Hepatocyte (in vitro differentiated cells): ENCODE results near the gene COPS6. TPM values are rescaled to one million over a fixed set of nuclear protein-coding genes. Genes with fewer than 3 reads are reported as not detected.

ENCODE experiments used
- DNase-seq: peaks from one replicate; pipeline ENCODE4 v3.0.0-alpha.2; 2016; ENCODE audit warnings: low spot score
- H2AFZ ChIP-seq: fragments of 200-600 bp; sonication (generic); 2 replicates; pipeline ENCODE4 v1.6.0; 2016; ENCODE audit warnings: antibody characterized with exemption, mild to moderate bottlenecking
- H3K27ac ChIP-seq: fragments of 200-600 bp; sonication (generic); 2 replicates; pipeline ENCODE4 v1.5.1; 2016; ENCODE audit warnings: mild to moderate bottlenecking
- H3K27me3 ChIP-seq: fragments of 200-600 bp; sonication (generic); 2 replicates; pipeline ENCODE4 v1.6.1; 2016
- H3K36me3 ChIP-seq: fragments of 200-600 bp; sonication (generic); replicated peaks from 2 replicates; pipeline ENCODE4 v1.5.1; 2016; ENCODE audit warnings: low read depth; ENCODE audit not compliant: insufficient read depth
- H3K4me1 ChIP-seq: fragments of 200-600 bp; sonication (generic); 2 replicates; pipeline ENCODE4 v1.5.1; 2016; ENCODE audit warnings: mild to moderate bottlenecking, moderate library complexity; ENCODE audit not compliant: insufficient read depth
- H3K4me2 ChIP-seq: fragments of 200-600 bp; sonication (generic); 2 replicates; pipeline ENCODE4 v1.6.0; 2016
- H3K4me3 ChIP-seq: fragments of 200-600 bp; sonication (generic); 2 replicates; pipeline ENCODE4 v1.5.1; 2016; ENCODE audit warnings: mild to moderate bottlenecking
- H3K79me2 ChIP-seq: fragments of 200-600 bp; sonication (generic); 2 replicates; pipeline ENCODE4 v1.6.0; 2017; ENCODE audit warnings: mild to moderate bottlenecking
- H3K9me2 ChIP-seq: fragments of 200-600 bp; sonication (generic); replicated peaks from 2 replicates; pipeline ENCODE4 v1.6.0; 2017; ENCODE audit warnings: mild to moderate bottlenecking; ENCODE audit not compliant: insufficient read depth
- H3K9me3 ChIP-seq: fragments of 200-600 bp; sonication (generic); 2 replicates; pipeline ENCODE4 v1.5.1; 2016; ENCODE audit warnings: low read depth, mild to moderate bottlenecking
- H4K20me1 ChIP-seq: fragments of 200-600 bp; sonication (generic); 2 replicates; pipeline ENCODE4 v1.6.0; 2016; ENCODE audit warnings: mild to moderate bottlenecking; ENCODE audit not compliant: insufficient read depth, poor library complexity, severe bottlenecking
- EZH2 ChIP-seq: fragments of 200-600 bp; sonication (generic); IDR thresholded peaks from 2 replicates; pipeline ENCODE4 v1.6.1; 2016; ENCODE audit warnings: antibody characterized with exemption, mild to moderate bottlenecking, borderline replicate concordance
- EZH2phosphoT487 ChIP-seq: fragments of 200-600 bp; sonication (generic); IDR thresholded peaks from one replicate; pipeline ENCODE4 v1.6.1; 2018; ENCODE audit warnings: antibody characterized with exemption, mild to moderate bottlenecking, low read depth, moderate library complexity; ENCODE audit not compliant: unreplicated experiment, severe bottlenecking
- WGBS: methylation state at CpG from one replicate; pipeline ENCODE4 v1.1.6; 2016; ENCODE audit warnings: low lambda C conversion rate; ENCODE audit errors: missing lambda C conversion rate; 5-methylcytosine and 5-hydroxymethylcytosine counted together
- polyA plus RNA-seq: library from polyadenylated mRNA; unstranded; fragments of >200 nt; fragmentation: Nextera tagmentation; extraction: Ambion mirVana; gene quantifications from 2 replicates; pipeline ENCODE4 v1.2.1, GENCODE V29; 2016
- total RNA-seq: library from RNA; depleted of rRNA; stranded (reverse); fragments of >200 nt; gene quantifications from 2 replicates; pipeline ENCODE4 v1.2.3, GENCODE V29; 2014
- TF ChIP-seq, protein P1 (sequence below): fragments of 200-600 bp; sonication (generic); IDR thresholded peaks from 2 replicates; pipeline ENCODE4 v1.5.1; 2016; ENCODE audit warnings: antibody characterized with exemption, mild to moderate bottlenecking; ENCODE audit not compliant: poor library complexity

COPS6 gene
- total and polyA plus RNA-seq, 2 experiments from 2014 or later = 41.9 to 163 TPM

GRCh38 chr7:100118388-100119071, 29.8 kb downstream of the COPS6 start:
- H3K4me1 ChIP-seq = peaks cover 12% of the 10 kb centered on the region
- peaks cover 25% of the 10 kb centered on the region for H3K79me2 ChIP-seq
- peak overlapping the region; percentile 47 for H2AFZ ChIP-seq
- peak; percentile 69 for DNase-seq
- H3K9me2 ChIP-seq = no peaks in the 10 kb centered on the region
- peak overlapping the region; percentile 72 for H3K4me2 ChIP-seq
- TF ChIP-seq EZH2phosphoT487 (no peak), EZH2 (no peak)
- TF ChIP-seq, protein P1, sequence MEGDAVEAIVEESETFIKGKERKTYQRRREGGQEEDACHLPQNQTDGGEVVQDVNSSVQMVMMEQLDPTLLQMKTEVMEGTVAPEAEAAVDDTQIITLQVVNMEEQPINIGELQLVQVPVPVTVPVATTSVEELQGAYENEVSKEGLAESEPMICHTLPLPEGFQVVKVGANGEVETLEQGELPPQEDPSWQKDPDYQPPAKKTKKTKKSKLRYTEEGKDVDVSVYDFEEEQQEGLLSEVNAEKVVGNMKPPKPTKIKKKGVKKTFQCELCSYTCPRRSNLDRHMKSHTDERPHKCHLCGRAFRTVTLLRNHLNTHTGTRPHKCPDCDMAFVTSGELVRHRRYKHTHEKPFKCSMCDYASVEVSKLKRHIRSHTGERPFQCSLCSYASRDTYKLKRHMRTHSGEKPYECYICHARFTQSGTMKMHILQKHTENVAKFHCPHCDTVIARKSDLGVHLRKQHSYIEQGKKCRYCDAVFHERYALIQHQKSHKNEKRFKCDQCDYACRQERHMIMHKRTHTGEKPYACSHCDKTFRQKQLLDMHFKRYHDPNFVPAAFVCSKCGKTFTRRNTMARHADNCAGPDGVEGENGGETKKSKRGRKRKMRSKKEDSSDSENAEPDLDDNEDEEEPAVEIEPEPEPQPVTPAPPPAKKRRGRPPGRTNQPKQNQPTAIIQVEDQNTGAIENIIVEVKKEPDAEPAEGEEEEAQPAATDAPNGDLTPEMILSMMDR = no peak
- H3K36me3 ChIP-seq = no peaks in the 10 kb centered on the region
- peak overlapping the region; percentile 85 for H3K4me3 ChIP-seq
- H3K9me3 ChIP-seq = no peaks in the 10 kb centered on the region
- H4K20me1 ChIP-seq = no peaks in the 10 kb centered on the region
- H3K27ac ChIP-seq = peak overlapping the region; percentile 90
- WGBS = 17% methylated on average over 18 of the region's 18 CpGs
- H3K27me3 ChIP-seq = no peaks in the 10 kb centered on the region

- Histone ChIP-seq H3K9me3 (no peaks in the 10 kb centered on the region), H3K9me2 (no peaks in the 10 kb centered on the region), H2AFZ (peak within 1 kb of the TSS; percentile 47), H3K36me3 (no peaks in the 10 kb centered on the region), H3K4me1 (peaks cover 12% of the 10 kb centered on the region), H3K4me2 (peak within 1 kb of the TSS; percentile 72), H4K20me1 (no peaks in the 10 kb centered on the region), H3K4me3 (peak within 1 kb of the TSS; percentile 85), H3K27me3 (no peaks in the 10 kb centered on the region), H3K27ac (peak within 1 kb of the TSS; percentile 90), H3K79me2 (peaks cover 25% of the 10 kb centered on the region)
- DNase-seq = peak; percentile 97
- WGBS = 1% methylated on average over 48 of the region's 49 CpGs
- TF ChIP-seq, protein P1 = no peak
- TF ChIP-seq EZH2phosphoT487 (no peak), EZH2 (no peak)
Measured at GRCh38 chr7:100119072-100119969, 30.6 kb downstream of the COPS6 start, which contains the start of the genes CNPY4 and TAF6. Gene CNPY4, plus strand, starts transcription at chr7:100119634. Its CDS starts 111 bp downstream, at chr7:100119745. Gene TAF6, minus strand, starts transcription at chr7:100119358. Its CDS starts 5,149 bp downstream, at chr7:100114209.

DNA sequence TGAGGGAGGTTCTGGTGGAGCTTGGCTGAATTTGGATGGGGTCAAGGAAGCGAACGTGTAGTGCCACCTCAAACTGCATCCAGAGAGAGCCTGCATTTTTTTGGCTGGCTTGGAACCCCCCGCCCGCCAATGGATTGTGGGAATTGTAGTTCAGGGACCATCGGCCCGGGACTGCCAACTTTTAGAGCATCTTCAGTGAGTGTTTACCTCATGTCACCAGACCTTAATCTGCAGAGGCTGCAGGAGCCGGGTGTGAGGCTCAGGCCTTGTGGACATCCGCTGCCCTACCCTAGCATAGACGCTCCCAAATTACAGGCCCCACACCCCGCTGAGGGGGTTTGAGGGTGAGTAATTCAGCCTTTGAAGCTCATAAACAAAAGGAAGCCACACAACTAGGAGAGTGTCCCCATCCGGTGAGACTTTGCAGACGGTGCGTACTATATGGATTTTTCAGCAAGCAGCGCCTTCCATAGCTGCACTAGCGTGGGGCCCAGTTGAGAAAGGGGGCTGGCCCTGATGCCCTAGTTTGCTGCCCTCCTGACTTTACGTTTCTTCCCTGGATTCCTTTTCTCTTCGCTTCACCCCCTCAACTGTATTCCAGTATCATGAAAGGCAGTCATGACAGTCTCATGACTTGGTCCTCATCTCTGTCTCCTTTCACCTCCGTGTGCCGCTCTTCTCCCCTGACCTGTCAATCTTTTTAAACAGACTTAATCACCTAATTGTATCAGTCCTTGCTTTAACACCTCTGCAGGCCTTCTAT, 31.4 kb downstream of the COPS6 start:
- TF ChIP-seq, protein P1 = no peak
- no peak for TF ChIP-seq EZH2
- no peak for TF ChIP-seq EZH2phosphoT487
- Histone ChIP-seq H3K4me2 (peak overlapping the region; percentile 72), H2AFZ (peak overlapping the region; percentile 47), H3K9me2 (no peaks in the 10 kb centered on the region), H3K4me1 (peaks cover 15% of the 10 kb centered on the region), H4K20me1 (no peaks in the 10 kb centered on the region), H3K27me3 (no peaks in the 10 kb centered on the region), H3K4me3 (peak overlapping the region; percentile 51), H3K79me2 (peaks cover 25% of the 10 kb centered on the region), H3K9me3 (no peaks in the 10 kb centered on the region), H3K27ac (peak overlapping the region; percentile 90), H3K36me3 (no peaks in the 10 kb centered on the region)
- 20% methylated on average over 19 of the region's 19 CpGs for WGBS
- DNase-seq = peak; percentile 64
